HepG2 (cell line): ENCODE results near the gene LST1. TPM values are rescaled to one million over a fixed set of nuclear protein-coding genes. Genes with fewer than 3 reads are reported as not detected.

ENCODE experiments used
- BRD4 ChIP-seq: sonication (generic); formaldehyde crosslinking; IDR thresholded peaks from 2 replicates; pipeline ENCODE4 v1.4.0; 2020; ENCODE audit warnings: missing genetic modification reagents
- DRAP1 ChIP-seq: IDR thresholded peaks from 2 replicates; pipeline ENCODE4 v1.6.1; 2016; ENCODE audit warnings: missing genetic modification reagents, missing compliant biosample characterization
- HOXA7 ChIP-seq: sonication (generic); formaldehyde crosslinking; IDR thresholded peaks from 2 replicates; pipeline ENCODE4 v1.8.1; 2022; ENCODE audit warnings: mild to moderate bottlenecking, missing genetic modification reagents, moderate library complexity
- LBX2 ChIP-seq: sonication (generic); formaldehyde crosslinking; IDR thresholded peaks from 2 replicates; pipeline ENCODE4 v1.5.0; 2020; ENCODE audit warnings: missing genetic modification reagents, mild to moderate bottlenecking, borderline replicate concordance
- MEIS2 ChIP-seq: sonication (generic); formaldehyde crosslinking; IDR thresholded peaks from 2 replicates; pipeline ENCODE4 v1.9.0; 2021; ENCODE audit warnings: mild to moderate bottlenecking, missing genetic modification reagents
- NFAT5 ChIP-seq: sonication (generic); formaldehyde crosslinking; IDR thresholded peaks from 2 replicates; pipeline ENCODE4 v1.4.0; 2020; ENCODE audit warnings: missing genetic modification reagents
- PHF20 ChIP-seq: sonication (generic); formaldehyde crosslinking; IDR thresholded peaks from 2 replicates; pipeline ENCODE4 v1.5.0; 2020; ENCODE audit warnings: mild to moderate bottlenecking, missing genetic modification reagents
- RAD21 ChIP-seq: fragments of 450-650 bp; formaldehyde crosslinking; IDR thresholded peaks from 2 replicates; pipeline ENCODE4 v1.5.0; 2020; ENCODE audit warnings: mild to moderate bottlenecking
- ZBTB4 ChIP-seq: sonication (generic); formaldehyde crosslinking; IDR thresholded peaks from 2 replicates; pipeline ENCODE4 v1.4.0; 2020; ENCODE audit warnings: missing genetic modification reagents, mild to moderate bottlenecking, borderline replicate concordance
- ZBTB7A ChIP-seq: sonication (generic); formaldehyde crosslinking; IDR thresholded peaks from 2 replicates; pipeline ENCODE4 v1.8.0; 2022; ENCODE audit warnings: mild to moderate bottlenecking, missing genetic modification reagents
- ZMYM4 ChIP-seq: sonication (generic); formaldehyde crosslinking; IDR thresholded peaks from 2 replicates; pipeline ENCODE4 v1.8.1; 2023; ENCODE audit warnings: mild to moderate bottlenecking, missing genetic modification reagents
- ZNF549 ChIP-seq: sonication (generic); formaldehyde crosslinking; IDR thresholded peaks from 2 replicates; pipeline ENCODE4 v1.5.0; 2020; ENCODE audit warnings: missing genetic modification reagents
- ZNF597 ChIP-seq: sonication (generic); formaldehyde crosslinking; IDR thresholded peaks from 2 replicates; pipeline ENCODE4 v1.5.0; 2020; ENCODE audit warnings: missing genetic modification reagents
- polyA plus RNA-seq, 8 experiments: library from polyadenylated mRNA; depleted of rRNA in 3 of 8; stranded (reverse) in 7 of 8; unstranded in 1 of 8; fragments of >200 nt; fragmentation: Illumina TruSeq in 4 of 8; extraction: Trizol in 4 of 8; gene quantifications; 2 replicates each; pipeline versions ENCODE4 v1.2.1 to v1.2.3, GENCODE V29; 2011 to 2016; ENCODE audit warnings: low read depth in 4 of 8, missing spikeins in 1 of 8, mixed read lengths in 1 of 8; ENCODE audit not compliant: insufficient read depth in 1 of 8
- total RNA-seq, 5 experiments: library from RNA; depleted of rRNA; stranded (reverse); fragments of >200 nt; fragmentation: Illumina TruSeq; extraction: Trizol; gene quantifications; 2 replicates each; pipeline ENCODE4 v1.2.3, GENCODE V29; 2016; ENCODE audit warnings: low read depth in 1 of 5

LST1 gene
- total and polyA plus RNA-seq, 2 of the 13 experiments (the other 11 are each of a cell fraction or from before 2014, with no cell fraction given): not detected

- TF ChIP-seq NFAT5 (CRISPR knock-in tag): no peak
- no peak for TF ChIP-seq HOXA7 (CRISPR knock-in tag)
- TF ChIP-seq ZNF597 (CRISPR knock-in tag): no peak
- TF ChIP-seq RAD21 (CRISPR knock-in tag): peak; percentile 98
- TF ChIP-seq LBX2: no peak
- TF ChIP-seq BRD4 (CRISPR knock-in tag): no peak
- TF ChIP-seq DRAP1 (CRISPR knock-in tag): peak; percentile 49; the same call in 1 of the 2 replicates
- TF ChIP-seq ZBTB4 (CRISPR knock-in tag): peak; percentile 46; the same call in 1 of the 2 replicates
- no peak; the same call in 1 of the 2 replicates for TF ChIP-seq PHF20
- no peak for TF ChIP-seq ZBTB7A (CRISPR knock-in tag)
- TF ChIP-seq MEIS2: no peak
- TF ChIP-seq ZNF549 (CRISPR knock-in tag): no peak
- TF ChIP-seq ZMYM4 (CRISPR knock-in tag): peak; percentile 61; the same call in 1 of the 2 replicates
Observed at GRCh38 chr6:31546339-31546957, 39.6 kb upstream of the LST1 start, which contains the start of gene ATP6V1G2 (continued).
